Stimulated activated CD8-positive, alpha-beta memory T cell treated with anti-CD3 and anti-CD28 coated beads, Interleukin-15, amount 100 ng/mL, for 48 hours (primary cell): ENCODE data around the gene TMEM89.

Source experiments
- DNase-seq, 2 donors: peaks; one replicate each; pipeline ENCODE4 v3.0.0-alpha.2; 2020; ENCODE audit warnings: low read depth in 2 of 2

TMEM89 gene

DNA sequence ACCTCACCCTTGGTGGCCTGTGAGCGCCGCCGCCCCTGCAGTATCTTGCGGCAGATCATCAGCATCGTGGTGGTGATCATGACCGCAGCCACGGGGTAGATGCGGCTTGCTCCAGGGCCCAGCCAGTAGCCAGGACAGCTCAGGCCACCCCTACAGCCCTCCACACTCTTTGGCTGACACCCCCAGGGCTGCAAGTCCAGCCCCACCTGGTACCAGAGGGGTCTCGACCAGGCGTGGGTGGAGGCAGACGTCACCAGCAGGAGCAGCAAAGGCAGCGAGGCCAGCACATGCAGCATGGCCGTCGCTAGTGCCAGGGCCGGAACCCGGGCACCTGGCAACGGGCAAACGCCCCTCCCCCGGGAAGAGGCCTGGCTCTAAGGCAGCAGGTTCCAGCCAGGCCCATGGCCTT lies at the start of gene TMEM89:
Gene TMEM89 (minus strand): TSS at position 309 of the 409 bp plus-strand sequence. CDS start 13 bp downstream, at position 296.
- DNase-seq, result no peak

- DNase-seq, result no peak
Observed at GRCh38 chr3:48664929-48665328, 43.4 kb upstream of the TMEM89 start.

DNA sequence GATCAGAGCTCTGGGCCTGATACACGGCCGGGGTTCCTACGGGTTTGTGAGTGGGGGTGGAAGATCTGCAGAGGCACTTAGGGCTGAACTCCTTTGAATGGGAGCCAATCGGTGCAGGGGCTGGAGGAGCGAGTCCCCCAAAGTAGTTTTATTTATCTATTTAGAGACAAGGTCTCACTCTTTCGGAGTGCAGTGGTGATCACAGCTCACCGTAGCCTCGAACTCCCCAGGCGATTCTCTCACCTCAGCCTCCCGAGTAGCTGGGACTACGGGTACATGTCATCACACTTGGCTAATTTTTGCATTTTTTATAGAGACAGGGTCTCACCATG lies 42.7 kb upstream of the TMEM89 start:
- no peak for DNase-seq

GRCh38 chr3:48663489-48664312 lies 42.1 kb upstream of the TMEM89 start:
- DNase-seq, result peak; percentile 92

DNA sequence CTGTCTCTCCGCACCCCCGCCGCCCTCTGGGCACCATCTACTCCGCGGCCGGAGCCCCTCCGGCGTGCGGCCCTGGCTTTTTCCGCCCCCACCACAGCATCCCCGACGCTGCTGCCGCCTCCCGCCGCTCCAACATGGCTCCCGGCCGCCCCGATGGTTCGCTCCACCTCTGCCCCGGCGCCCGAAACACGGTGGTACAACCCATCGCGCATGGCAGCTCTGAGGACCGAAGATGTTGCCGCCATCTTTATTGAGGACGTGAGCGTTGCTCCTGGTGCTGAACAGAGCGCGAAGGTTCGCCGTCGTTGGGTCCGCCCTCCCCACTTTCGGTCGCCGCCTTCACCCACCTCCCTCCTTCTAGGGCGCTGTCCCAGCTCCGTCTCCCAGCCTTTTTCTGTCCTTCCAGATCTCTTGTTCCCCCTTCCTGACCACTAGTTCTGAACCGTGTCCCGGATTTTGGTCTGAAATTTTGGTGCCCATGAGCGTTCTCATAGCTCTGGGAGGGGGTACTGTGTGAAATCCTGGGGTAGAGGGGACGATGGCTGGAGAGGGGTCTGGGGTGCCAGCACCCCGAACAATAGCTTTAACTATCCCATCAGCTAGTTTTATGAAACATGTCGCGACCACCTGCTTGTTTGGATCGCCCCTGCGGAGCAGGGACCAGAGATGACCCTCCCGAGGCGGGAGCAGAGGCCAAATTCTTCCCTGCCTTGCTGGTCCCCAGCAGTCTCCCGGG lies 41.4 kb upstream of the TMEM89 start, which contains the start of gene CELSR3:
Gene CELSR3 (minus strand): TSS at position 134 of the 736 bp plus-strand sequence. CDS start 252 bp downstream, outside the sequence.
- peak in 1 of 2 donors; percentile 62 for DNase-seq

- no peak for DNase-seq
Observed at GRCh38 chr3:48662145-48662752, 40.7 kb upstream of the TMEM89 start.

DNA sequence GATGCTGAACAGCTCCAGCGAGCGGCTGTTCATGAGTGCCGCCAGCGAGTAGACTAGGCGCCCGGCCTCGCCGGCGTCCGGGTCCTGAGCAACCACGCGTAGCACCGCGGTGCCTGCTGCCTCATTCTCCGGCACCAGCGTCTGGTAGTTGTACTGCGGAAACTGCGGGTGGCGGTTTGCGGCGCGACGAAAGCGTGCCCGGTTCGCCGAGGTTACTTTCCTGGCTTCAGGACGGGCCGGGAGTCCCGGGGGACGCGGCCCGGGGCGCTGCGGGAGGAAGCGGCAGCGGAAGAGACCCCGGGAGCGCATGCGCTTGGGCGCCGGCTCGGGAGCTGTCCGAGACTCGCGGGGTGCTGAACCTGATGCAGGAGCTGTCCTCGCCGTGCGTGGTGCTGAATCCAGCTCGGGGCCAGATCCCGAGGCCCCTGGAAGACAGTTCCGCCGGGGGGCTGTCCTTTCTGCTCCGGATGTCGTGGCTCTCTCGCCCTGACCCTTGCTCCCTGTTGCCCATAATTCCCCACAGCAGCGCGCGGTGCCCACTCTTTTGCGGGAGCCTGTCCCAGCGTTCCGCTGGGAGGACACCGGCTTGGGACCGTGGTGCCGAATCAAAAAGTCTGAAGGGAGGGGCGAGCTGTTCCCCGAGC lies 40.1 kb upstream of the TMEM89 start:
- DNase-seq, result peak in 1 of 2 donors; percentile 50

DNA sequence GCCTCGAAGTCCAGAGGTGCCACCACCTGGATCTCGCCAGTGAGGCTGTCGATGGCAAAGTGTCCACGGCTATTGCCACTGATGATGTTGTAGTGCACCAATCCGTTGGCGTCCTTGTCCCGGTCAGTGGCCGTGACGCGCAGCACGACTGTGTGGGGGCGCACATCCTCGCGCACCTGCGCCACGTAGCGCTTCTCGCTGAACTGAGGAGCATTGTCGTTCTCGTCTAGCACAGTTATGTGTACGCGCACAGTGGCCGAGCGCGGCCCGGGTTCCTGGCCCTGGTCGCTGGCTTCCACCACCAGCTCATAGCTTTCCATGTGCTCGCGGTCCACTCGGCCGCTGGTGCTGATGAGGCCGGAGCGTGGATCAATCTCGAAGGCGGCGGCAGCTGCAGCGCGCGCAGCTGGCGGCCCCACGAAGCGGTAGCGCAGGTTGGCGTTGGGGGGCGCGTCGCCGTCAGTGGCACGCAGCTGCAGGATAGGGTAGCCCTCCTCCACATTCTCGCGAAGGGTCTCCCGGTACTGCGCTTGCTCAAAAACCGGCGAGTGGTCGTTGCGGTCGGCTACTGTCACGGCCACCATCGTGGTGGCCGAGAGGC lies 39.3 kb upstream of the TMEM89 start:
- DNase-seq, result no peak

- peak in 1 of 2 donors; percentile 15 for DNase-seq
Observed at GRCh38 chr3:48656841-48657281, 35.3 kb upstream of the TMEM89 start.

DNA sequence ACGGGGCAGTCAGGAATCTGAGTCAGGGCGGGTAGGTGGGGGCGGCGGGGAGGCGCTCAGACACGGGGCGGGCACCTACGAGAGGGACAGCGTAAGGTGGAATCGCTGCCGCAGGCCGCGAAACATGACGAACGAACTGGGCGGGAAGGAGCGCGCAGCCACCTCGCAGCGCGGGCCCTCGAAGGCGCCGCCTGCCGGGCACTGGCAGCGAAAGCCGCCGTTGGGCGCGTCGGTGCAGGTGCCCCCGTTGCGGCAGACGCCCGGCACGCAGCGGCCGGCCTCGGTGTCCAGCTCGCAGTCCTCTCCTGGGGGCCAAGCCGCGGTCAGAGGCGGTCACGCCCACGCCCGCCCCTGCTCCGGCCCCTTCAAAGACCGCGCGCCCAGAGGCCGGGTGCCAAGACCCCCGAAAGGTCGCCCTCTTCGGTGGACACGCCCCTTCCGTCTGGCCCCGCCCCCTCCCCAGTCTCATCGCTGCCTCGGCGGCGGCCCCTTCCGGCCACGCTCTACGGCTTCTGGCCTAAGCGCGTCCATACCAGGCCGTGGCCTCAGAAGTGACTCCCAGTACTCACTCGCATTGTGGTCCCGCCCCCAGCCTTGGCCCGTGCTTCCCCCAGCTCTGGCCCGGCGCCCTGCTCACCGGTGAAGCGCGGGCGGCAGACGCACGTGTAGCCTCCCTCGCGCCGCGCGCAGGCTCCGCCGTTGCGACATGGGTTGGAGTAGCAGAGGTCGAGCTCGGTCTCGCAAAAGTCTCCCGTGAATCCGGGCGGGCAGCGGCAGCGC lies 34.7 kb upstream of the TMEM89 start:
- DNase-seq, result peak; percentile 83 to 86

GRCh38 chr3:48655606-48656005 lies 34.0 kb upstream of the TMEM89 start:
- peak; percentile 44 to 48 for DNase-seq

DNA sequence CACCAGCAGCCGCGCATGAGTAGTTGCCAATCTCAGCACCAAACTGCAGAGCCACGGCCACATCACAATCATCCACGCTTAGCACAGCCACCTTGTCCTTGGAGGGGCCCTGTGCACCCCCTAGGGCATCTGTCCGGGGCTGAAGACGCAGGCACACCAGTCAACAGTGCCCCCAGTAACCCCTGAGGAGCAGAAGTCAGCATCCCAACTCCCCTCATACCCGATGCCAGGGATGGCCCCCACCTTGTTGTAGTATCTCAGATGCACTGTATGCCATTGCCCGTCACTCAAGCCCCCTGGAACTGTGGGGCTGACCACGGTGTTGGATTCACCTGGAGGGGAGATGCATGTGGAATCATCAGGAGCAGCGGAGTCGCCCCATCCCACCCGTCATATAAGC lies 33.5 kb upstream of the TMEM89 start:
- DNase-seq, result no peak

DNA sequence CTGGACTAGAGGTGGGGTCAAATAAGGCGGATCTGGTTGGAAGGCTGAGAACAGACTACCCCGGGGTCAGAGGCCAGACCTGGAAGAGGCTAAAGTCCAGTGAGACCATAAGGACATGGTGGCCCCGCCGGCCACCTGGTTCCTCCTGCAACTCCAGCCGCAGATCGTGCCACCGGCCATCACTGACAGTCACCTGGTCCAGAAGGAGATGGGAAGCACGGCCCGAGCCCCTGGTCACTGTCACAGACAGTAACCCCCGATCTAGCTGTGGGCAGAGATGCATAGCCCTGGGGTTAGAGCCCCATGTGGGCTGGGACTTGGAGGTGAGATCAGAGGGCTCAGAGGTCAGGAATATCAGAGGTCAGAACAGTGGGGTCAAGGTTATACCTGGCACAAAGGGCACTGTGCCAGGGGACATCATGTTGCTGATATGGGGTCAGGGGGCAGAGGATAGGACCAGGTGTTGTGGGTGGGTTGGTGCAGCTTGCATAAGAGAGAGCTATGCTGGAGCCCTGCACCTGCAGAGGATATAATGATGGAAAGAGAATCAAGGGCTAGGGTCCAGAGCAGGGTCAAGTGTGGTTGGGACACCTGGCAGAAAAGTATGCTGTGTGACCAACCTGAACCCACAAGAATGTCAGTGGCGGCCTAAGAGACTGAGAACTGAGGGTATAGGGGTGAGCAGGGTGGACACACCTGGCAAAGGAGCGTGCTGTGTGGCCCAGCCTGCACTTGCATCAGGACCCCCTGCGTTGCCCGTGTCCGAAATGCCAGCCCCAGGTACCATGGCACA lies 31.6 kb upstream of the TMEM89 start:
- DNase-seq, result no peak

- no peak for DNase-seq
Observed at GRCh38 chr3:48651771-48652170, 30.2 kb upstream of the TMEM89 start.

GRCh38 chr3:48650723-48651122 lies 29.2 kb upstream of the TMEM89 start:
- DNase-seq, result no peak

- no peak for DNase-seq
Observed at GRCh38 chr3:48648188-48648850, 26.8 kb upstream of the TMEM89 start.

- DNase-seq, result no peak
Observed at GRCh38 chr3:48647714-48648113, 26.1 kb upstream of the TMEM89 start.

DNA sequence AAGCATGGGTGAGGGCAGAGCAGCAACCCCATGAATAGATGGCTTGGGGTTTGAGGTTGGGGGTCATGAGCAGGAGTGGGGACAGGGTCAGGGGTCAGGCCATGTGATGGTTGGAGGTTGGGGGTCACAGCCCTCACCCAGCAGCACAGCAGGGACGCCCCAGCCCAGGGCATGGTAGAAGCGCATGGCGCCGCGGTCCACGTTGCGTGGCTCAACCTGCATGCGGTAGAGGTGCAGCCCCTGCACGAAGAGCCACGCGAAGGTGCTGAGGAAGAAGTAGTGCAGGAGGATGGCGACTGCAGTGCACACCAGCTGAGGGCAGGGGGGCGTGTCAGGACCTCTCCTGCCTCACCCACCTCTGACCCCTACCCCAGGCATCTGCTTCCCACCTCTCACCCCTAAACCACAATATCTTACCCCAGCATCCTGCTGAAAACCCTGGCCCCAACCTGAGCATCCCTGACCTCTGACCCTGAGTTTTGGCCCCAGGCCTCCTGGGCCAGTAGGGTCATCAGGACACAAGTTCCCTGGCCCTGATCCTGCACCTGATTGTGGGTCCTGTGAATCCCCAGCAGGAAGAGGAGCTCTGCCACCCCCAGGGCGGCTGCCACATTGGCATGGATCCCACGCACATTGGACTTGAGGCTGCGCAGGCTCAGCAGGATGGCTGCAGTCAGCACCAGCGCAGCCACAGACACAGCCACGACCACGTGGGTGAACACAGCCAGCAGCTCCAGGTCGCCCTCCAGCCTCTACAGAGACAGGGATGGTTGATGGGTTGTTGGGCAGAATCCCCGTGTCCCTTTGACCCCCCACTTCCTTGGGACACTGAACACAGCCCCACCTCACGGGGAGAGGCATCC lies 23.6 kb upstream of the TMEM89 start:
- DNase-seq, result no peak
